Measurements from ENCODE around the gene GOSR2.

DNA sequence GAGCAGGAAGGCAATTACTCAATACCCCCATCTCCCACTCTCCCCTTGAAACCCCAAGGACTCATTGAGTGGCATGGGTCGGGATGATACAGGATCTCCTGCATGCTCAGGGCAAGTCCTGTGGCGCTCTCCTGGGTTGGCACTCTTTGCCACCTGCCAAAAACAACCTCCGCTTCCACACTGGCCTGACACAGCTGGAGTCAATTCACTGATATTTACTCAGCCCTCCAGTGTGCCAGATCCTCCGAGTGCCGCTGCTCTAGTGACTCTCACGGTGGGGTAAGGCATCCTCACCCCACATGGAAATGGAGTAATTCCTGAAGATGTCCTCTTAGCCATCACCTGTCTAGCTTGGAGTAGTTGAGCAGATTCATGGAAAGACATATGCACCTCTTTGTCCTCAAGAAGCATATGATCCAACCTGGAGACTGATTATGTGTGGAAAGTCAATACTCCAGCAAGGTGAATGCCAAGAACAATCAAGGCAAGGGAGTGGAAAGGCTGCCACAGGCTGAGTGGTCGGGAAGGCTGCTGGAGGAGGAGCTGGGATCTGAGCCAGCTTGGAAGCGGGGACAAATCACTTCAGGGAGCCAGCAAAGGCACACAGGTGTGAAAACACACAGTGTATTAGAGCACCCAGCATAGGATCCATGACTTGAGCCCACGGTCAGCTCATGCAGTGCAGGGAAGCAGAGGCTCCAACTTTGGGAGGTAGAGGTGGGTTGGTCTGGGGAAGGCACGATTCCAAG is 12.6 kb upstream of the GOSR2 start:
- TF ChIP-seq, protein P1, sequence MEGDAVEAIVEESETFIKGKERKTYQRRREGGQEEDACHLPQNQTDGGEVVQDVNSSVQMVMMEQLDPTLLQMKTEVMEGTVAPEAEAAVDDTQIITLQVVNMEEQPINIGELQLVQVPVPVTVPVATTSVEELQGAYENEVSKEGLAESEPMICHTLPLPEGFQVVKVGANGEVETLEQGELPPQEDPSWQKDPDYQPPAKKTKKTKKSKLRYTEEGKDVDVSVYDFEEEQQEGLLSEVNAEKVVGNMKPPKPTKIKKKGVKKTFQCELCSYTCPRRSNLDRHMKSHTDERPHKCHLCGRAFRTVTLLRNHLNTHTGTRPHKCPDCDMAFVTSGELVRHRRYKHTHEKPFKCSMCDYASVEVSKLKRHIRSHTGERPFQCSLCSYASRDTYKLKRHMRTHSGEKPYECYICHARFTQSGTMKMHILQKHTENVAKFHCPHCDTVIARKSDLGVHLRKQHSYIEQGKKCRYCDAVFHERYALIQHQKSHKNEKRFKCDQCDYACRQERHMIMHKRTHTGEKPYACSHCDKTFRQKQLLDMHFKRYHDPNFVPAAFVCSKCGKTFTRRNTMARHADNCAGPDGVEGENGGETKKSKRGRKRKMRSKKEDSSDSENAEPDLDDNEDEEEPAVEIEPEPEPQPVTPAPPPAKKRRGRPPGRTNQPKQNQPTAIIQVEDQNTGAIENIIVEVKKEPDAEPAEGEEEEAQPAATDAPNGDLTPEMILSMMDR (IDR thresholded peaks at IDR 0.05): no peak
- no peak for TF ChIP-seq POLR2A (IDR thresholded peaks at IDR 0.05)

All from esophagus squamous epithelium (tissue), 4 donors.